Prostate gland (tissue), 2 donors: Measurements from ENCODE around the gene ATXN3L. TPM values are rescaled to one million over a fixed set of nuclear protein-coding genes. Genes with fewer than 3 reads are reported as not detected.

ENCODE experiments used
- DNase-seq: peaks from one replicate; pipeline ENCODE4 v3.0.0-alpha.2; 2019; ENCODE audit warnings: low spot score
- H3K27ac ChIP-seq, 2 donors: fragments of 200-600 bp; sonication (generic); 2 replicates each; pipeline ENCODE4 v1.5.1; 2017 to 2019
- H3K27me3 ChIP-seq: fragments of 200-600 bp; sonication (generic); replicated peaks from 2 replicates; pipeline ENCODE4 v1.5.1; 2019; ENCODE audit not compliant: insufficient read depth
- H3K36me3 ChIP-seq, 2 donors: fragments of 200-600 bp; sonication (generic); 1 replicate in 1 of 2; 2 replicates in 1 of 2; pipeline versions ENCODE4 v1.5.1 to v1.8.1; 2017 to 2019
- H3K4me1 ChIP-seq: fragments of 200-600 bp; sonication (generic); replicated peaks from 2 replicates; pipeline ENCODE4 v1.5.1; 2019
- H3K4me3 ChIP-seq, 2 donors: fragments of 200-600 bp; sonication (generic); 2 replicates each; pipeline ENCODE4 v1.5.1; 2017 to 2019
- H3K9me3 ChIP-seq: fragments of 200-600 bp; sonication (generic); 2 replicates; pipeline ENCODE4 v1.5.1; 2017
- CTCF ChIP-seq, 4 experiments: fragments of 200-600 bp in 2 of 4; fragments of 450-650 bp in 2 of 4; sonication (generic) in 2 of 4; IDR thresholded peaks; 1 replicate in 3 of 4; 2 replicates in 1 of 4; pipeline ENCODE4 v1.5.1; 2016 to 2019; ENCODE audit warnings: antibody characterized with exemption in 4 of 4, mild to moderate bottlenecking in 2 of 4, moderate library complexity in 2 of 4
- POLR2A ChIP-seq: fragments of 450-650 bp; IDR thresholded peaks from one replicate; pipeline ENCODE4 v1.6.1; 2016; ENCODE audit warnings: antibody characterized with exemption, mild to moderate bottlenecking
- POLR2AphosphoS5 ChIP-seq: sonication (generic); formaldehyde crosslinking; IDR thresholded peaks from one replicate; pipeline ENCODE4 v1.6.1; 2017; ENCODE audit warnings: antibody characterized with exemption
- WGBS: methylation state at CpG from one replicate; pipeline ENCODE4 v1.1.5; 2018; 5-methylcytosine and 5-hydroxymethylcytosine counted together
- intact Hi-C: fragments of 100-400 bp; cut with DNase I; formaldehyde crosslinking; loops from one replicate; pipeline ENCODE4 v1.14.2; 2022
- total RNA-seq, 2 donors: library from RNA; depleted of rRNA; stranded (reverse); fragments of >200 nt; gene quantifications; one replicate each; pipeline ENCODE4 v1.1.0, GENCODE V29; 2016

Gene ATXN3L
- total RNA-seq, result not detected

GRCh38 chrX:13319953-13320352 lies at the start of gene ATXN3L:
Gene ATXN3L, minus strand, starts transcription at chrX:13320053. Its CDS starts 119 bp downstream, at chrX:13319934.
- H3K27ac ChIP-seq, result no peak within 1 kb of the TSS
- DNase-seq, result no peak
- H3K36me3 ChIP-seq, result no peaks in the 10 kb centered on the region
- H3K4me3 ChIP-seq, result no peak within 1 kb of the TSS
- intact Hi-C loops, result no loop called here
- no peaks in the 10 kb centered on the region for H3K9me3 ChIP-seq
- H3K27me3 ChIP-seq, result no peaks in the 10 kb centered on the region
- TF ChIP-seq POLR2A (no peak), POLR2AphosphoS5 (no peak), CTCF (IDR thresholded peaks at IDR 0.05) (no peak)
- 75% methylated on average over 2 of the region's 2 CpGs for WGBS
- H3K4me1 ChIP-seq, result no peaks in the 10 kb centered on the region

GRCh38 chrX:13369256-13370030 lies 49.6 kb upstream of the ATXN3L start:
- Histone ChIP-seq H3K36me3 (no peaks in the 10 kb centered on the region), H3K4me1 (no peaks in the 10 kb centered on the region), H3K9me3 (no peaks in the 10 kb centered on the region), H3K27ac (no peak overlapping the region), H3K4me3 (no peak overlapping the region), H3K27me3 (no peaks in the 10 kb centered on the region)
- intact Hi-C loops, result no loop called here
- DNase-seq, result no peak
- TF ChIP-seq POLR2A (no peak), CTCF (IDR thresholded peaks at IDR 0.05) (no peak), POLR2AphosphoS5 (no peak)
- WGBS, result 57% methylated on average over 3 of the region's 3 CpGs

- Histone ChIP-seq H3K4me1 (no peaks in the 10 kb centered on the region), H3K27ac (no peak overlapping the region), H3K4me3 (no peak overlapping the region), H3K36me3 (no peaks in the 10 kb centered on the region), H3K9me3 (no peaks in the 10 kb centered on the region), H3K27me3 (no peaks in the 10 kb centered on the region)
- intact Hi-C loops, result no loop called here
- TF ChIP-seq POLR2AphosphoS5 (no peak), CTCF (IDR thresholded peaks at IDR 0.05) (no peak), POLR2A (no peak)
- WGBS, result 88% methylated on average over 7 of the region's 7 CpGs
- DNase-seq, result no peak
Measured at GRCh38 chrX:13367950-13368349, 48.1 kb upstream of the ATXN3L start.

GRCh38 chrX:13366698-13367097 lies 46.8 kb upstream of the ATXN3L start:
- DNase-seq, result no peak
- Histone ChIP-seq H3K36me3 (no peaks in the 10 kb centered on the region), H3K9me3 (no peaks in the 10 kb centered on the region), H3K27ac (no peak overlapping the region), H3K27me3 (no peaks in the 10 kb centered on the region), H3K4me3 (no peak overlapping the region), H3K4me1 (no peaks in the 10 kb centered on the region)
- TF ChIP-seq POLR2A (no peak), POLR2AphosphoS5 (no peak), CTCF (IDR thresholded peaks at IDR 0.05) (no peak)
- intact Hi-C loops, result no loop called here
- 98% methylated on average over 4 of the region's 4 CpGs for WGBS

GRCh38 chrX:13365161-13365560 lies 45.3 kb upstream of the ATXN3L start:
- WGBS, result 98% methylated on average over 5 of the region's 5 CpGs
- Histone ChIP-seq H3K9me3 (no peaks in the 10 kb centered on the region), H3K36me3 (no peaks in the 10 kb centered on the region), H3K4me3 (no peak overlapping the region), H3K4me1 (no peaks in the 10 kb centered on the region), H3K27ac (no peak overlapping the region), H3K27me3 (no peaks in the 10 kb centered on the region)
- intact Hi-C loops, result no loop called here
- no peak for TF ChIP-seq POLR2AphosphoS5
- no peak for TF ChIP-seq POLR2A
- no peak for TF ChIP-seq CTCF (IDR thresholded peaks at IDR 0.05)
- DNase-seq, result no peak
